Nephron (organoid): ENCODE measurements around the gene HOXD11.

Experiments
- H3K27ac Mint-ChIP-seq, 3 experiments: 2 replicates each; pipeline ENCODE4 v1.8.0; 2020; ENCODE audit warnings: mixed read lengths in 3 of 3, mild to moderate bottlenecking in 2 of 3, moderate library complexity in 1 of 3
- H3K27me3 Mint-ChIP-seq: 2 replicates; pipeline ENCODE4 v1.8.0; 2021; ENCODE audit warnings: low read depth, mild to moderate bottlenecking, moderate library complexity, mixed read lengths
- H3K36me3 Mint-ChIP-seq: 2 replicates; pipeline ENCODE4 v1.8.0; 2020; ENCODE audit warnings: low read depth, mixed read lengths
- H3K4me1 Mint-ChIP-seq: 2 replicates; pipeline ENCODE4 v1.8.0; 2020; ENCODE audit warnings: mixed read lengths
- H3K4me3 Mint-ChIP-seq, 3 experiments: 2 replicates each; pipeline ENCODE4 v1.8.0; 2020; ENCODE audit warnings: mild to moderate bottlenecking in 3 of 3, mixed read lengths in 3 of 3, moderate library complexity in 2 of 3
- H3K9me3 Mint-ChIP-seq: 2 replicates; pipeline ENCODE4 v1.8.0; 2020; ENCODE audit warnings: mixed read lengths
- TF ChIP-seq, protein P1 (sequence below), 3 experiments: fragments of 200-600 bp; sonication (generic); IDR thresholded peaks; one replicate each; pipeline ENCODE4 v1.5.0; 2021; ENCODE audit warnings: antibody characterized with exemption in 3 of 3; ENCODE audit not compliant: unreplicated experiment in 3 of 3

Gene HOXD11

DNA sequence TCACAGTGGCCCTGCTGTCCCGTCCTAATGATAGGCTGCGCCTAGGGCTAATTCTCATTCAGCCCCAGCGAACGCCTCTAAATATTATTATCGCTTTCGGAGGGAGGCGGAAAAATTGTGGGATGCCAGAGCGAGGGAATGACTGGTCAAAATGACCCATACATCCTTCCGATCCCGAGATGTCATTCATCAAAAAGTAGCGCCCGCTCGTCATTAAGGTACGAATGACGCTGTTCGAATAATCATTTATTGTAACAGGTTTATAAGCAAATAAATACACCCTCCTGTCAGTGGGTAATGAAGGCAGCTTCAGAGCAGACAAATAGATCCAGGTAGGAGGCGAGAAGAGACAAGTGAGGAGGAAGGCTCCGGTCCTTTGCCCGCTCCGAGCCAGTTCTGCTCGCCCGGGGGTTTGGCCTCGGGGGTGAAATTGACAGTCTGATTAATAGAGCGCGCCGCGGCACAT, 23.3 kb upstream of the HOXD11 start, which contains the start of gene EVX2:
EVX2 (minus strand) TSS at position 167 of the 466 bp plus-strand sequence. CDS start 186 bp downstream, outside the sequence.
- TF ChIP-seq, protein P1, sequence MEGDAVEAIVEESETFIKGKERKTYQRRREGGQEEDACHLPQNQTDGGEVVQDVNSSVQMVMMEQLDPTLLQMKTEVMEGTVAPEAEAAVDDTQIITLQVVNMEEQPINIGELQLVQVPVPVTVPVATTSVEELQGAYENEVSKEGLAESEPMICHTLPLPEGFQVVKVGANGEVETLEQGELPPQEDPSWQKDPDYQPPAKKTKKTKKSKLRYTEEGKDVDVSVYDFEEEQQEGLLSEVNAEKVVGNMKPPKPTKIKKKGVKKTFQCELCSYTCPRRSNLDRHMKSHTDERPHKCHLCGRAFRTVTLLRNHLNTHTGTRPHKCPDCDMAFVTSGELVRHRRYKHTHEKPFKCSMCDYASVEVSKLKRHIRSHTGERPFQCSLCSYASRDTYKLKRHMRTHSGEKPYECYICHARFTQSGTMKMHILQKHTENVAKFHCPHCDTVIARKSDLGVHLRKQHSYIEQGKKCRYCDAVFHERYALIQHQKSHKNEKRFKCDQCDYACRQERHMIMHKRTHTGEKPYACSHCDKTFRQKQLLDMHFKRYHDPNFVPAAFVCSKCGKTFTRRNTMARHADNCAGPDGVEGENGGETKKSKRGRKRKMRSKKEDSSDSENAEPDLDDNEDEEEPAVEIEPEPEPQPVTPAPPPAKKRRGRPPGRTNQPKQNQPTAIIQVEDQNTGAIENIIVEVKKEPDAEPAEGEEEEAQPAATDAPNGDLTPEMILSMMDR (IDR thresholded peaks at IDR 0.05; ENCODE audit: unreplicated experiment in 3 of 3): no peak
- Mint-ChIP-seq H3K27ac (no peak within 1 kb of the TSS), H3K4me3 (peak within 1 kb of the TSS in 2 of 3 experiments; percentile 50), H3K36me3 (no peaks in the 10 kb centered on the region), H3K4me1 (peaks cover 45% of the 10 kb centered on the region), H3K27me3 (peaks cover 100% of the 10 kb centered on the region), H3K9me3 (peaks cover 6% of the 10 kb centered on the region)

- Mint-ChIP-seq H3K36me3 (no peaks in the 10 kb centered on the region), H3K27me3 (peaks cover 100% of the 10 kb centered on the region), H3K27ac (no peak overlapping the region)
These were observed 22.4 kb upstream of the HOXD11 start for GRCh38 chr2:176084611-176085119.

GRCh38 chr2:176085120-176085788, 21.8 kb upstream of the HOXD11 start:
- no peaks in the 10 kb centered on the region for H3K36me3 Mint-ChIP-seq
- peaks cover 6% of the 10 kb centered on the region for H3K9me3 Mint-ChIP-seq
- no peak overlapping the region for H3K27ac Mint-ChIP-seq
- TF ChIP-seq, protein P1 (IDR thresholded peaks at IDR 0.05; ENCODE audit: unreplicated experiment in 3 of 3): no peak
- H3K4me3 Mint-ChIP-seq: no peak overlapping the region
- H3K4me1 Mint-ChIP-seq: peaks cover 37% of the 10 kb centered on the region
- H3K27me3 Mint-ChIP-seq: peaks cover 100% of the 10 kb centered on the region

More at GRCh38 chr2:176084611-176085119, 22.4 kb upstream of the HOXD11 start:
- Mint-ChIP-seq H3K4me1 (peaks cover 37% of the 10 kb centered on the region), H3K4me3 (peak overlapping the region in 2 of 3 experiments; percentile 40 to 50), H3K9me3 (peaks cover 6% of the 10 kb centered on the region)
- TF ChIP-seq, protein P1 (IDR thresholded peaks at IDR 0.05; ENCODE audit: unreplicated experiment in 3 of 3): no peak

GRCh38 chr2:176085861-176086771, 21.0 kb upstream of the HOXD11 start:
- TF ChIP-seq, protein P1 (IDR thresholded peaks at IDR 0.05; ENCODE audit: unreplicated experiment in 3 of 3): peak; percentile 62 to 68 (median 64)
- Mint-ChIP-seq H3K27ac (no peak overlapping the region), H3K36me3 (no peaks in the 10 kb centered on the region), H3K4me3 (peak overlapping the region; percentile 17 to 43 (median 25)), H3K27me3 (peaks cover 100% of the 10 kb centered on the region), H3K9me3 (peaks cover 4% of the 10 kb centered on the region), H3K4me1 (peaks cover 34% of the 10 kb centered on the region)

GRCh38 chr2:176087330-176088047, 19.6 kb upstream of the HOXD11 start:
- Mint-ChIP-seq H3K36me3 (no peaks in the 10 kb centered on the region), H3K4me3 (peak overlapping the region; percentile 81 to 84 (median 84))
- TF ChIP-seq, protein P1 (IDR thresholded peaks at IDR 0.05; ENCODE audit: unreplicated experiment in 3 of 3): no peak

More at GRCh38 chr2:176087330-176088047, 19.6 kb upstream of the HOXD11 start:
- Mint-ChIP-seq H3K27me3 (peaks cover 99% of the 10 kb centered on the region), H3K9me3 (peaks cover 3% of the 10 kb centered on the region), H3K4me1 (peaks cover 35% of the 10 kb centered on the region), H3K27ac (no peak overlapping the region)
